MM.1S (cell line): Measurements from ENCODE around the gene PSTK.

ENCODE experiments used
- DNase-seq: peaks from one replicate; pipeline ENCODE4 v3.0.0-alpha.2; 2015
- H2AFZ ChIP-seq: fragments of 300-600 bp; sonication (generic); 2 replicates; pipeline ENCODE4 v1.6.0; 2016; ENCODE audit warnings: antibody characterized with exemption, low read length
- H3F3A ChIP-seq: fragments of 300-600 bp; sonication (generic); 2 replicates; pipeline ENCODE4 v1.6.1; 2016; ENCODE audit warnings: mild to moderate bottlenecking, antibody characterized with exemption, low read length, moderate library complexity, mixed read lengths; ENCODE audit not compliant: insufficient read depth
- H3K27ac ChIP-seq: fragments of 300-600 bp; sonication (generic); 2 replicates; pipeline ENCODE4 v1.5.1; 2016; ENCODE audit warnings: mild to moderate bottlenecking, low read length
- H3K27me3 ChIP-seq: fragments of 300-600 bp; sonication (generic); replicated peaks from 2 replicates; pipeline ENCODE4 v1.6.0; 2016; ENCODE audit warnings: low read length; ENCODE audit not compliant: insufficient read depth
- H3K36me3 ChIP-seq: fragments of 300-600 bp; sonication (generic); replicated peaks from 2 replicates; pipeline ENCODE4 v1.6.1; 2016; ENCODE audit warnings: mild to moderate bottlenecking, low read length, mixed read lengths; ENCODE audit not compliant: insufficient read depth
- H3K4me1 ChIP-seq: fragments of 300-600 bp; sonication (generic); 2 replicates; pipeline ENCODE4 v1.6.1; 2016; ENCODE audit warnings: low read length, mixed read lengths
- H3K4me2 ChIP-seq: fragments of 300-600 bp; sonication (generic); 2 replicates; pipeline ENCODE4 v1.6.0; 2016; ENCODE audit warnings: low read depth, low read length
- H3K4me3 ChIP-seq: fragments of 300-600 bp; sonication (generic); 2 replicates; pipeline ENCODE4 v1.5.1; 2016; ENCODE audit warnings: low read length, mixed read lengths
- H3K79me2 ChIP-seq: fragments of 300-600 bp; sonication (generic); 2 replicates; pipeline ENCODE4 v1.6.1; 2016; ENCODE audit warnings: mixed run types, low read length, mixed read lengths
- H3K9ac ChIP-seq: fragments of 300-600 bp; sonication (generic); 2 replicates; pipeline ENCODE4 v1.6.1; 2016; ENCODE audit warnings: low read length, mixed read lengths
- H3K9me2 ChIP-seq: fragments of 300-600 bp; sonication (generic); replicated peaks from 2 replicates; pipeline ENCODE4 v1.6.1; 2016; ENCODE audit warnings: mild to moderate bottlenecking, low read length, mixed read lengths; ENCODE audit not compliant: insufficient read depth
- H3K9me3 ChIP-seq: fragments of 300-600 bp; sonication (generic); replicated peaks from 2 replicates; pipeline ENCODE4 v1.6.1; 2016; ENCODE audit warnings: mild to moderate bottlenecking, low read length, mixed read lengths; ENCODE audit not compliant: insufficient read depth
- H4K20me1 ChIP-seq: fragments of 300-600 bp; sonication (generic); 2 replicates; pipeline ENCODE4 v1.6.1; 2016; ENCODE audit warnings: mild to moderate bottlenecking, low read length, moderate library complexity, mixed read lengths; ENCODE audit not compliant: insufficient read depth
- CTCF ChIP-seq: fragments of 300-600 bp; sonication (generic); IDR thresholded peaks from 2 replicates; pipeline ENCODE4 v1.5.1; 2016; ENCODE audit warnings: antibody characterized with exemption, low read length, mixed read lengths
- EZH2 ChIP-seq: fragments of 300-600 bp; sonication (generic); optimal IDR thresholded peaks from 2 replicates; pipeline ENCODE3; 2017; ENCODE audit warnings: low read depth, mild to moderate bottlenecking, antibody characterized with exemption, low read length, mixed read lengths
- EZH2phosphoT487 ChIP-seq: fragments of 300-600 bp; sonication (generic); IDR thresholded peaks from 2 replicates; pipeline ENCODE4 v1.6.1; 2018; ENCODE audit warnings: antibody characterized with exemption, low read length

Gene PSTK

GRCh38 chr10:123009105-123009820 lies 29.1 kb downstream of the PSTK start:
- Histone ChIP-seq H3K27ac (no peak overlapping the region), H2AFZ (peak overlapping the region; percentile 94), H3F3A (no peaks in the 10 kb centered on the region), H3K9me3 (no peaks in the 10 kb centered on the region), H3K79me2 (peaks cover 43% of the 10 kb centered on the region), H3K4me3 (peak overlapping the region; percentile 86), H3K4me1 (peaks cover 10% of the 10 kb centered on the region; the same call in 1 of the 2 replicates), H3K4me2 (peak overlapping the region; percentile 99), H3K36me3 (no peaks in the 10 kb centered on the region), H3K27me3 (no peaks in the 10 kb centered on the region), H3K9me2 (no peaks in the 10 kb centered on the region), H3K9ac (peak overlapping the region; percentile 64; the same call in 1 of the 2 replicates), H4K20me1 (peaks cover 4% of the 10 kb centered on the region; the same call in 1 of the 2 replicates)
- TF ChIP-seq EZH2phosphoT487, result no peak
- no peak for TF ChIP-seq EZH2
- no peak for TF ChIP-seq CTCF
- DNase-seq, result no peak

GRCh38 chr10:123011987-123012386 lies 31.8 kb downstream of the PSTK start:
- no peak overlapping the region for H3K4me2 ChIP-seq
- no peak overlapping the region for H3K9ac ChIP-seq
- peaks cover 16% of the 10 kb centered on the region for H3K79me2 ChIP-seq
- no peaks in the 10 kb centered on the region for H3K9me2 ChIP-seq
- no peaks in the 10 kb centered on the region for H3K36me3 ChIP-seq
- H3K9me3 ChIP-seq, result no peaks in the 10 kb centered on the region
- H3K4me3 ChIP-seq, result no peak overlapping the region
- no peaks in the 10 kb centered on the region for H4K20me1 ChIP-seq
- no peak overlapping the region for H3K27ac ChIP-seq
- peaks cover 5% of the 10 kb centered on the region; the same call in 1 of the 2 replicates for H3K4me1 ChIP-seq
- no peak for TF ChIP-seq EZH2phosphoT487
- no peak for TF ChIP-seq EZH2
- no peak for TF ChIP-seq CTCF
- no peak for DNase-seq
- H3K27me3 ChIP-seq, result no peaks in the 10 kb centered on the region
- no peak overlapping the region for H2AFZ ChIP-seq
- no peaks in the 10 kb centered on the region for H3F3A ChIP-seq

- H3K36me3 ChIP-seq, result no peaks in the 10 kb centered on the region
- H3K4me1 ChIP-seq, result no peaks in the 10 kb centered on the region
- no peak overlapping the region for H3K9ac ChIP-seq
- H3F3A ChIP-seq, result no peaks in the 10 kb centered on the region
- no peak overlapping the region for H2AFZ ChIP-seq
- DNase-seq, result no peak
- no peak overlapping the region for H3K4me3 ChIP-seq
- no peak overlapping the region for H3K27ac ChIP-seq
- H3K4me2 ChIP-seq, result no peak overlapping the region
- H3K27me3 ChIP-seq, result no peaks in the 10 kb centered on the region
- no peaks in the 10 kb centered on the region for H3K79me2 ChIP-seq
- TF ChIP-seq CTCF (no peak), EZH2 (no peak), EZH2phosphoT487 (no peak)
- H3K9me2 ChIP-seq, result no peaks in the 10 kb centered on the region
- H4K20me1 ChIP-seq, result no peaks in the 10 kb centered on the region
- no peaks in the 10 kb centered on the region for H3K9me3 ChIP-seq
Observed at GRCh38 chr10:123013456-123014419, 33.5 kb downstream of the PSTK start.
